Endothelial cell (in vitro differentiated cells): Measurements from ENCODE around the gene FHAD1. TPM values are rescaled to one million over a fixed set of nuclear protein-coding genes. Genes with fewer than 3 reads are reported as not detected.
"Not testable (repeated sequence)": the region's sequence is repeated elsewhere in the genome, so short reads cannot be mapped to it uniquely, and the experiment has no call there.

ENCODE experiments used
- DNase-seq: peaks from one replicate; pipeline ENCODE4 v3.0.0; 2021; ENCODE audit warnings: low spot score
- H3K27ac Mint-ChIP-seq: one replicate; pipeline ENCODE4 v1.8.0; 2021; ENCODE audit warnings: mixed read lengths, inconsistent platforms; ENCODE audit not compliant: unreplicated experiment
- H3K27me3 Mint-ChIP-seq: one replicate; pipeline ENCODE4 v1.8.0; 2021; ENCODE audit warnings: mild to moderate bottlenecking, moderate library complexity, mixed read lengths, inconsistent platforms; ENCODE audit not compliant: unreplicated experiment
- H3K36me3 Mint-ChIP-seq: one replicate; pipeline ENCODE4 v1.8.0; 2021; ENCODE audit warnings: mild to moderate bottlenecking, low read depth, mixed read lengths, inconsistent platforms; ENCODE audit not compliant: unreplicated experiment
- H3K4me1 Mint-ChIP-seq: one replicate; pipeline ENCODE4 v1.8.0; 2021; ENCODE audit warnings: mild to moderate bottlenecking, mixed read lengths, inconsistent platforms; ENCODE audit not compliant: unreplicated experiment
- H3K4me3 Mint-ChIP-seq: one replicate; pipeline ENCODE4 v1.8.0; 2021; ENCODE audit warnings: mild to moderate bottlenecking, mixed read lengths, inconsistent platforms; ENCODE audit not compliant: unreplicated experiment
- H3K9me3 Mint-ChIP-seq: one replicate; pipeline ENCODE4 v1.8.0; 2021; ENCODE audit warnings: mixed read lengths, inconsistent platforms; ENCODE audit not compliant: unreplicated experiment
- total RNA-seq: library from RNA; stranded (reverse); fragmentation: NEBNext Ultra II Directional; extraction: Animal tissue kit (Norgen Biotek cat#: 25700); gene quantifications from one replicate; pipeline ENCODE4 v1.2.1, GENCODE V29; 2021; ENCODE audit not compliant: unreplicated experiment
- TF ChIP-seq, protein P1 (sequence below): fragments of 200-600 bp; sonication (generic); IDR thresholded peaks from one replicate; pipeline ENCODE4 v1.5.0; 2021; ENCODE audit warnings: antibody characterized with exemption; ENCODE audit not compliant: unreplicated experiment

Gene FHAD1
- total RNA-seq, 1 donor from 2014 or later: 2.1 TPM

DNA sequence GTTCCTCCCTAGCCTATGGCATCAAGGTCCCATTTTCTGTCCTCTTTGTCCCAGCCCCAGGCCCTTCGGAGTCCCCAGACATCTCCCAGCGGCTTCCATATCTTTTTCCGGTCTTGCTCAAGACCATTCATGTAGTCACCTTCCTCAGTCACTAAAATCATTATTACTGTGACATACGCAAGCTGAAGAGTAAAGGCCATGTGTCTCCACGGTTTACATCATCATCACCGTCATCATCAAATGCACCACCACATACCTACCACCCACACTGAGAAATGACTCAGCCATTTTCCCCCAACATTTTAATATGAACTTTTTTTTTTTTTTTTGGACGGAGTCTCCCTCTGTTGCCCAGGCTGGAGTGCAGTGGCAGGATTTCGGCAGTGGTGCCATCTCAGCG lies 43.4 kb downstream of the FHAD1 start:
- TF ChIP-seq, protein P1, sequence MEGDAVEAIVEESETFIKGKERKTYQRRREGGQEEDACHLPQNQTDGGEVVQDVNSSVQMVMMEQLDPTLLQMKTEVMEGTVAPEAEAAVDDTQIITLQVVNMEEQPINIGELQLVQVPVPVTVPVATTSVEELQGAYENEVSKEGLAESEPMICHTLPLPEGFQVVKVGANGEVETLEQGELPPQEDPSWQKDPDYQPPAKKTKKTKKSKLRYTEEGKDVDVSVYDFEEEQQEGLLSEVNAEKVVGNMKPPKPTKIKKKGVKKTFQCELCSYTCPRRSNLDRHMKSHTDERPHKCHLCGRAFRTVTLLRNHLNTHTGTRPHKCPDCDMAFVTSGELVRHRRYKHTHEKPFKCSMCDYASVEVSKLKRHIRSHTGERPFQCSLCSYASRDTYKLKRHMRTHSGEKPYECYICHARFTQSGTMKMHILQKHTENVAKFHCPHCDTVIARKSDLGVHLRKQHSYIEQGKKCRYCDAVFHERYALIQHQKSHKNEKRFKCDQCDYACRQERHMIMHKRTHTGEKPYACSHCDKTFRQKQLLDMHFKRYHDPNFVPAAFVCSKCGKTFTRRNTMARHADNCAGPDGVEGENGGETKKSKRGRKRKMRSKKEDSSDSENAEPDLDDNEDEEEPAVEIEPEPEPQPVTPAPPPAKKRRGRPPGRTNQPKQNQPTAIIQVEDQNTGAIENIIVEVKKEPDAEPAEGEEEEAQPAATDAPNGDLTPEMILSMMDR: no peak
- no peak overlapping the region for H3K27ac Mint-ChIP-seq
- DNase-seq: no peak
- H3K9me3 Mint-ChIP-seq: no peaks in the 10 kb centered on the region
- no peak overlapping the region for H3K4me3 Mint-ChIP-seq
- no peaks in the 10 kb centered on the region for H3K4me1 Mint-ChIP-seq
- H3K36me3 Mint-ChIP-seq: no peaks in the 10 kb centered on the region
- peaks cover 7% of the 10 kb centered on the region for H3K27me3 Mint-ChIP-seq

DNA sequence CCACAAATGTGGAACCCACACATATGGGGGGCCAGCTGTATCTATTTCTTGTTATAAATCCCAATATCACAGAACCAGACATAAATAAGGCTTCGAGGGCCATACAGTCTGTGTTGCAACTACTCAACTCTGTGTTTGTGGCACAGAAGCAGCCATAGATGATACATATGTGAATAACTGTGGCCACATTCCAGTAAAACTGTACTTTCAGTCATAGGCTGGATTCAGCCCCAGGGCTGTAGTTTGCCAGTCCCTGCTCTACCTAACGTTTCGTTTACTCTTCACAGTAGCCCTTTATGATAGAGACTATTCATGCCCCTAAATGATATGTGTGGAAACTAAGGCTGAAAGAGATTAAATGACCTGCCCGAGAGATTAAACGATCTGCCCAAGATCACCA lies 48.7 kb downstream of the FHAD1 start:
- no peaks in the 10 kb centered on the region for H3K9me3 Mint-ChIP-seq
- no peak overlapping the region for H3K27ac Mint-ChIP-seq
- no peaks in the 10 kb centered on the region for H3K4me1 Mint-ChIP-seq
- no peak overlapping the region for H3K4me3 Mint-ChIP-seq
- H3K27me3 Mint-ChIP-seq: peaks cover 2% of the 10 kb centered on the region
- TF ChIP-seq, protein P1: no peak
- H3K36me3 Mint-ChIP-seq: no peaks in the 10 kb centered on the region
- DNase-seq: no peak

DNA sequence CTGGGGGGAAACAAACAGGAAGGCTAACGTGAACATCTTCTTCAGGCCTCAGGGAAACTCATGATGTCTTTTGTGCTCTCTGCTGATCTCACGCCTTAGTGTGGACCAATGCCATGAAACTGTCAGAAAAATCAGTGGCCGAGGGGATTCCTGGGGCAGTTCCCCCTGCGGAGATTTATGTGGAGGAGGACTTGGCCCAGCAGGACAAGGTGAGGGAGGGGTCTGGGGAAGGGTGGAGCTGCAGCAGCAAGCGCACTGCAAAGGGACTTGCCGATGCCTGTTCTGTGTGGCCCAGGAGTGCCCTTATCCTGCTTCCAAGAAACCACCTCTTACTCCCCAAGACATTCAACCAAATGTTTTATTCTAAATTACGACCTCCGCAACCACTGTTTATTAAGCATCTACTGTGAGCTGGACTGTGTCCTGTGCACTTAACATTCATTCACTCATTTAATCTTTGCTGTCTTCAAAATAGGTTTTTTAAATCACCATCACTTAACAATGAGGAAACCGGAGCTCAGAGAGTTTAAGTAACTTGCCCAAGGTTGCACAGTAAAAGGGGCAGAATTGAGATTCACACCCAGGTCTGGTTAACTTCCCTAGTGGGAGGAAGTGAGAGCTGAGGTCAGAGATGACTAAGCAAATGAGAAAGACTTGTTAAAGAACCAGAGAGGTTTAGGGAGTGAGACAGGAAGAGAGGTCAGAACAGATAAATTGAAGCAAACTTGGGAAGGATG lies 49.7 kb downstream of the FHAD1 start:
- H3K4me3 Mint-ChIP-seq: no peak overlapping the region
- H3K27ac Mint-ChIP-seq: no peak overlapping the region
- TF ChIP-seq, protein P1: no peak
- H3K4me1 Mint-ChIP-seq: no peaks in the 10 kb centered on the region
- DNase-seq: no peak
- no peaks in the 10 kb centered on the region for H3K36me3 Mint-ChIP-seq
- H3K9me3 Mint-ChIP-seq: no peaks in the 10 kb centered on the region
- peaks cover 2% of the 10 kb centered on the region for H3K27me3 Mint-ChIP-seq

DNA sequence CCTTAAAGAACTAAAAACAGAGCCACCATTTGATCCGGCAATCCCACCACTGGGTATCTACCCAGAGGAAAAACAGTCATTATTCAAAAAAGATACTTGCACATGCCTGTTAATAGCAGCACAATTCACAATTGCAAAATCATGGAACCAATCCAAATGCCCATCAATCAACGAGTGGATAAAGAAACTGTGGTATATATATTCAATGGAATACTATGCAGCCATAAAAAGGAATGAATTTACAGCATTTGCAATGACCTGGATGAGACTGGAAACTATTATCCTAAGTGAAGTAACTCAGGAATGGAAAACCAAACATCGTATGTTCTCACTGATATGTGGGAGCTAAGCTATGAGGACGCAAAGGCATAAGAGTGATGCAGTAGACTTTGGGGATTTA lies 51.0 kb downstream of the FHAD1 start:
- not testable (repeated sequence) for H3K36me3 Mint-ChIP-seq, H3K27me3 Mint-ChIP-seq, H3K4me3 Mint-ChIP-seq, H3K27ac Mint-ChIP-seq, H3K9me3 Mint-ChIP-seq, DNase-seq, H3K4me1 Mint-ChIP-seq

DNA sequence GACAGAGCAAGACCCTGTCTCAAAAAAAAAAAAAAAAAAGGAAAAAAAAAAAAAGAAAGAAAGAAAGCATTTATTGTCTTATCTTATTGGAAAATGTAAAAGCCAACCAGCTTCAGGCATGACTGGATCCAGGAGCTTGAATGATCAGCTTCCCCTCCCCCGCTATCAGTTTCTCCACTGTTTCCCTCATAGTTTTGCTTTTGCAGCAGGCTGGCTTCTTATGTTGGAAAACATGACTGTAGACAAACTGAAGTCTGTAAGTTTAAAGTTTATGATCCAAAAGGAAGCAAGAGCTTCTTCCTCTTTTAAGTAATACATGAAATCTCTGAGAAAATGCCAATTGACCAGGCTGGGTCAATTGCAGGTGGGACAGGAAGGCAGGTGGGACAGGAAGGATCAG lies 52.2 kb downstream of the FHAD1 start:
- no peak for DNase-seq
- Mint-ChIP-seq H3K27ac (no peak overlapping the region), H3K9me3 (no peaks in the 10 kb centered on the region), H3K36me3 (no peaks in the 10 kb centered on the region), H3K27me3 (peaks cover 2% of the 10 kb centered on the region), H3K4me3 (no peak overlapping the region), H3K4me1 (no peaks in the 10 kb centered on the region)
- TF ChIP-seq, protein P1: no peak
